HG03064 (cell line): ENCODE measurements around the gene SREBF1.

Source experiments
- ATAC-seq: cut with Tn5 transposase; IDR thresholded peaks from one replicate; pipeline ENCODE4 v1.9.1; 2021; ENCODE audit warnings: low read depth; ENCODE audit not compliant: unreplicated experiment

The SREBF1 gene

GRCh38 chr17:17798573-17799255 lies 38.1 kb downstream of the SREBF1 start:
- ATAC-seq: no peak

GRCh38 chr17:17798010-17798556 lies 38.7 kb downstream of the SREBF1 start:
- ATAC-seq: no peak

GRCh38 chr17:17797119-17797809 lies 39.5 kb downstream of the SREBF1 start:
- ATAC-seq: no peak

GRCh38 chr17:17796787-17797061 lies 40.1 kb downstream of the SREBF1 start:
- ATAC-seq: no peak

GRCh38 chr17:17795946-17796786 lies 40.6 kb downstream of the SREBF1 start:
- no peak for ATAC-seq

- no peak for ATAC-seq
Observed at GRCh38 chr17:17795296-17795695, 41.5 kb downstream of the SREBF1 start.

GRCh38 chr17:17794382-17794781 lies 42.4 kb downstream of the SREBF1 start:
- ATAC-seq: no peak

GRCh38 chr17:17793378-17794214 lies 43.2 kb downstream of the SREBF1 start:
- no peak for ATAC-seq

GRCh38 chr17:17792551-17793377 lies 44.0 kb downstream of the SREBF1 start:
- no peak for ATAC-seq

GRCh38 chr17:17792037-17792550 lies 44.7 kb downstream of the SREBF1 start:
- no peak for ATAC-seq

- no peak for ATAC-seq
Observed at GRCh38 chr17:17790637-17791464, 45.9 kb downstream of the SREBF1 start.

GRCh38 chr17:17789828-17790636 lies 46.8 kb downstream of the SREBF1 start:
- ATAC-seq: no peak

GRCh38 chr17:17789410-17789809 lies 47.4 kb downstream of the SREBF1 start:
- no peak for ATAC-seq

GRCh38 chr17:17788967-17789366 lies 47.8 kb downstream of the SREBF1 start:
- ATAC-seq: no peak

- ATAC-seq: no peak
Observed at GRCh38 chr17:17787568-17787967, 49.2 kb downstream of the SREBF1 start.

- ATAC-seq: no peak
Observed at GRCh38 chr17:17786998-17787397, 49.8 kb downstream of the SREBF1 start.

GRCh38 chr17:17785407-17785806 lies 51.4 kb downstream of the SREBF1 start:
- no peak for ATAC-seq
